ENCODE measurements around the gene PDS5B.

Gene PDS5B

DNA sequence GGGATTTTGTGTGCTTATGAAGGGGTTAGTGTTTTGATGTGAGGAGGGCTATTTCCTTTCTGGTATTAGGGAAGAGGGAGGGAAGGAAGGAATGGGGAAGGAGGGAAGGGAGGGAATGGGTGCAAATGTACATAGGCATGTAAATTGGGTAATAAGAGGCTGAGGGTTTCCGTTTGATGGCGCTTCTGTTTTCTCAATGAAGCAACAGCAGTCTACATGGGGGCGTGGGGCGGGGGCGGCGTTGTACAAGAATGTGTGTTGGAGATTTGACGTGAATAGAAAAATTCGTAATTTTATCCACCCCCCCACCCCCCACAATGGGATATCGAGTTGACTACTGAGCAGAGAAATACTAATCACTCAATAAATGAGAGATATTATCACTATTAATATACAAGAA lies 52.5 kb downstream of the PDS5B start:
- DNase-seq, result no peak
- intact Hi-C loops (cut with DNase I), result loop anchor here (2.0 kb wide), 1 partner anchor 52 kb away; the partner anchor contains the start of gene PDS5B

DNA sequence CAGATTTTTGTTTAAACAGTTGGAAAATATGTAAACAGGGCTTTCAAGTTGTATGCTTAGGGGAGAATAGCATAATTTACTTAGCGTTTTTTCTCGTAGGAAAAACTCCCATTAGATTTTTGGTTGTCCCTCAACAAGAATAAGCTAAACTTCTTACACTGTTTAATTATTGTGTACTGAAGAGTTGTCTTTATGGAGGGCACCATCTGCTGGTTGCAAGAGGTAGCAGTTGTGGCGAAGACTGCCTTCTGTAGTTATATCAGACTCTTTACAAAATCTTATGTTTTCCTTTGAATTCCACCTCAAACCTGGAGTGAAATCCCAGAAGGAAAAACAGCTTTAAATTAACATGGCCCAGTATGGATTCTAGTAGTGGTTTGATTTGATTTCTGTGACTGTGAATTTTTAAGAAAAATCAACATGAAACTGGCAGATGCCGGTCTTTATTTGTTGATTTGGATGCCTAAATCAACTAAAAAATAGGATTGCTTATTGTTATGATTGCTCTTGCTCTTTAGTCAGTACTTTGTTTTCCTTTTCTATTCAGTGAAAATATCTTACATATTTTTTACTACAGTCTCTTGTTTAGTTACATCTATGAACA lies 53.4 kb downstream of the PDS5B start:
- peak in 41 of 42 donors; percentile 16 to 89 (median 70) for DNase-seq
- intact Hi-C loops (cut with DNase I), result loop anchor here (2.0 kb wide), 1 partner anchor 53 kb away; the partner anchor contains the start of gene PDS5B

DNA sequence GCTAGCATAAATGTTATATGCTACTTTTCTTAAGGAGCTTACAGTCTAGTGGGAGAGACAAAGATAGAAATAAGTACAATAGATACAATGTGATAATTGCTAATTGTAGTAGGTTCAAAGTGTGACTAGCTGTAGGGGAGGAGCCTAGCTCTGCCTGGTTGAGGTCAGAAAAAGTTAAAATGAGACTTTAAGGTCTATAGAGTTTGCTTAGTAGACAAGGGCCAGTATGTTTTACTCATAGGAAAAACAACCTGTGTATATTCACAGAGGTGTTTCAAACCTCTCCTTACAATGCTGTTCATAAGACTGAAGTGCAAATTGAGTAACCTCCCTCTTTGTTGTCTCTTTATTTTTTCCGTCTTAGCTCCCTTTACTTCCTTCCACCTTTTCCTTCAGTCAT lies 56.1 kb downstream of the PDS5B start:
- DNase-seq, result no peak
- intact Hi-C loops (cut with DNase I), result no loop called here

DNA sequence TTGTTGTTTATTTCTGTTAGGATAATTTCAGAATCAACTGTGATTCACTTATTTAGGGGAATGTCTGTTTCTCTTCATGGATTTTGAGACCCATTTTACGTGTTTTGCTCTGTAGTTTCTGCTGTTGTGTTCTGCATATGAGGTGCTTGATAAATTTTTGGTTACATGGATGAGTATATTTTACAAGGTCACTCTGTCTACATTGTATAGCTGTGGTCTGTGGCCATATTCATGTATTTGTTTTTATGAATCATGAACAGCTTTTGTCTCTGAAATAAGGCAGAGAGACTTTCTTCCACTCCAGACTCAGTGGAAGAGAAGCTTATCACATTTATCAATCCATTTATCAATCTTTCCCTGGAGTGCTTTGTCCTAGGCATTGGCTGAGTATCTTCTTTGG lies 56.6 kb downstream of the PDS5B start:
- intact Hi-C loops (cut with DNase I), result no loop called here
- no peak for DNase-seq

DNA sequence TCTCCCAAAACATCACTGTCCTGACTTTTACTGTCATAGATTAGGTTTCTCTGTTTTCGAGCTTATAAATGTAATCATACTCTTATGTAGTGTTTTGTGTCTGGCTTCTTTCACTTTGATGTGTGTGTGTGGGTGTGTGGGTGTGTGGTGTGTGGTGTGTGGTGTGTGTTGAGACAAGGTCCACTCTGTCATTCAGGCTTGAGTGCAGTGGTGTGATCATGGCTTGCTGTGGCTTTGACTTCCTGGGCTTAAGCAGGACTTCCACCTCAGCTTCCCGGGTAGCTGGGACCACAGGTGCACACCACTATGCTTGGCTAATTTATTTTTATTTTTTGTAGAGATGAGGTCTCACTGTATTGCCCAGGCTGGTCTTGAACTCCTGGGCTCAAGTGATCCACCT lies 59.6 kb downstream of the PDS5B start:
- DNase-seq, result no peak
- intact Hi-C loops (cut with DNase I), result no loop called here

DNA sequence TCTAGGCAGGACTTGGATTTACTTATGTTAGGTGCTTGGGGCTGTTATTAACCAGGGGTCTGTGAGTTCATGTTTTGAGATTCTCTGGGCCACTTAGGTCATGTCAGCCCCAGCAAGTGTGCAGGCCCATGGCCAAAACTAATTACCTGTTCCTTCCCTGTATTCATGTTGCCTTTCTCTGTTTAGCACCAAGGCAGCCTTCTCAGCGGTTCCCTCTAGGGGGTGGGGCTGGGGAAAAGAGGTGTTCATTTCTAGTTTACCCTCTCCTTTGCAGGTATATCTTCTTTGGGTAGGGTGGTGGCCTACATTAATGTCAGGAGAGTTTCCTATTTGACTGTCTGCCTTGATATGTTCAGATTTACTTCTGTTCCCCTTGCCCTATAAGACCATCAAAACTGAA lies 61.7 kb downstream of the PDS5B start:
- intact Hi-C loops (cut with DNase I), result no loop called here
- no peak for DNase-seq

DNA sequence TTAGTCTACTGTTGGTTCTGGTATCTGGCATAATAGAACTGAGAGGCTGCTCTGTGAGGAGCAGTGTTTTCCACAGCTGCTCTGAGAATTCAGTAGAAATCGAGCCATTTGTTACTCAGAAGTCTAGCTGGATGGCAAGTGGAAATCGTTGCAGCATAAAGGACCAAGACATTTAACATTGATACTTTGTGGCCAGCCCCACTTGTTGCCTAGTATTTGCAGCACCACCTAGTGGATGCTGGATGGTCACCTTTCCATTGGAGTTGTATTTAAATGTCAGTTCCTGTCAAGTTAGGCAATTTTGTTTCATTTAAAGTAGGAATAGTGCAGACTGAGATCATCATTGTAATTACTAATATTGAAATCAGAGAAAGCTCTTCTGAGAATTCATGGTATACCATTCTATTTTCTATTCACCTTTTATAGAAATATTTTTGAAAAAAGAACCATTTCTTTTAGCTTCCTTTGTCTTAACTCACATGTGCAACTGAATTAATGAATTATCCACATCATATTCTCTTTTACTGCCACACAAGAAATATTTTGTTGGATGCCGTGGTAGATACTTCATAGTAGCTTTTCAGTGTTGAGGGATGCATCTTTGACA lies 64.6 kb downstream of the PDS5B start:
- DNase-seq, result peak in 33 of 42 donors; percentile 8 to 84 (median 53)
- intact Hi-C loops (cut with DNase I), result no loop called here

DNA sequence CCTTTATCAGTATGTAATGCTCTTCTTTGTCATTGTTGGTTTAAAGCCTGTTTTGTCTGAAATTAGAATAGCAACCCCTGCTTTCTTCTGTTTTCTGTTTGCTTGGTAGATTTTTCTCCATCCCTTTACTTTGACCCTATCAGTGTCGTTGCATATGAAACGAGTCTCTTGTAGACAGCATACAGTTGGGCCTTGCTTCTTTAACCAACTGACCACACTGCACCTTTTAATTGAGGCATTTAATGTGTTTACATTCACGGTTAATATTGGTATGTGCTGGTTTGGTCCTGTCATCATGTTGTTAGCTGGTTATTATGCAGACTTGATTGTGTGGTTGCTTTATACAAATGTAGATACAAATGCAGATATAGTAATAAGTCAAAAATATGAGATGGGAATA lies 71.1 kb downstream of the PDS5B start:
- DNase-seq, result no peak
- intact Hi-C loops (cut with DNase I), result no loop called here

DNA sequence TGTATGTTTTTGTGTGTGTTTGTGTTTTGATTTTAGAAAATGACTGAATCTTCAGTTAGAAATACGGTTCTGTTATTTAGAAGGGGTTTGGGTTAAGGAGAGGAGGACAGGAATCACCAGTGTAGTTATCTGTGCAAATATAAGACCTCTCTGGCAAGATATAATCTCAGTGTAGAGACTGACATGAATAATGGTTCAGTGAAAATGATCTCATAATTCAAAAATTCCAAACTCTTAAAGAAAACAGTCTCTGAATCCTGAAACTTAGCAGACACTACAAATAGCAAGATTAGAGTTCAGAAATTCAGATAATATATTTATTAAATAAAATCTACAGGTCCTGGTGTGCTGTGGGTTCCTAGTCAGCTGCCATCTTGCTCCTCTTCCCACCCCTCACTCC lies 73.5 kb downstream of the PDS5B start:
- DNase-seq, result no peak
- intact Hi-C loops (cut with DNase I), result no loop called here

DNA sequence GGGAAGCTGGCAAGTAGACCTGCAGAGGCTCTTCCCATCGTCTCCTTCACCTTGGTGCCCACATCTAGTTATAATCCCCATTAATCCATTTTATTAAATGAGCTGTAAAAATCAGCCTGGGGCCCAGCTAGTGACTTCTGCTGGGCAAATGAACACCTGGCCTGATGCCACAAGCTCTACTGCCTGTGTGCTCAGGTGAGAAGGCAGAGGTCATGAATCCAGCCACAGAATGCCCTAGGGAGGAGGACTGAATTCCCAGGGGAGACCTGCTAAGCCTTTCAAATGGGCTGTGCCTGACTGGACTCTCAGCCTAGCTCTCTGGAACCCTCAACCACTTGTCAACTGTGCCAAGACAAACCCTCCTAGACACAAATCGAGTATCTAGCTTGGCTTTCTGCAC lies 74.0 kb downstream of the PDS5B start:
- no peak for DNase-seq
- intact Hi-C loops (cut with DNase I), result no loop called here

DNA sequence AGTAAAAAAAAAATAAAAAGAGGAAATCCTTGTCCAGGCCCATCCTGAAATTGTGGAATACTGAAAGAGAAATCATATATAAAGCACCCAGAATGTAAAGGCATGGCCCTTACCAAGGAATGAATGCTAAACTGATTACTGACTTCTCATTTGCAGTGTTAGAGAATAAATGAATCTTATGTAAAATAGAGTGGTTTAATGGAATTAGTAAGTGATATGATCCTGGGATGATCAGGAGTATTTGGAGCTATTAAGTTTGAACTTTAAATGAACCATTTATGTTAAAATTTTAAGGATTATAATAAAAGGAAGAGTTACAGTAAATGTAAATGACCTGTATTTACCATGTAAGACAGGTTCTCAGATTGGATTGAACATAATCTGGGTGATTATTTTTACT lies 75.4 kb downstream of the PDS5B start:
- intact Hi-C loops (cut with DNase I), result no loop called here
- no peak for DNase-seq

DNA sequence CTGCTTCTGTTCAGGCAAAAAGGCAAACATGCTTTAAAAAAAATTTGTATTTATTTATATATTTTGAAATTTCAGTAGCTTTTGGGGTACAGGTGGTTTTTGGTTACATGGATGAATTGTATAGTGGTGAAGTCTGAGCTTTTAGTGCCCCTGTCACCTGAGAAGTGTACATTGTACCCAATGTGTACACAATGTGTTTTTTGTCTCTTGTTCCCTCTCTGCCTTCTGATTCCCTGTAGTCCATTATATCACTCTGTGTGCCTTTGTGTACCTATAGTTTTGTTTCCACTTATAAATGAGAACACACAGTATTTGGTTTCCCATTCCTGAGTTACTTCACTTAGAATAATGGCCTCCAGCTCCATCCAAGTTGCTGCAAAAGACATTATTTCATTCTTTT lies 77.4 kb downstream of the PDS5B start:
- intact Hi-C loops (cut with DNase I), result no loop called here
- no peak for DNase-seq

DNA sequence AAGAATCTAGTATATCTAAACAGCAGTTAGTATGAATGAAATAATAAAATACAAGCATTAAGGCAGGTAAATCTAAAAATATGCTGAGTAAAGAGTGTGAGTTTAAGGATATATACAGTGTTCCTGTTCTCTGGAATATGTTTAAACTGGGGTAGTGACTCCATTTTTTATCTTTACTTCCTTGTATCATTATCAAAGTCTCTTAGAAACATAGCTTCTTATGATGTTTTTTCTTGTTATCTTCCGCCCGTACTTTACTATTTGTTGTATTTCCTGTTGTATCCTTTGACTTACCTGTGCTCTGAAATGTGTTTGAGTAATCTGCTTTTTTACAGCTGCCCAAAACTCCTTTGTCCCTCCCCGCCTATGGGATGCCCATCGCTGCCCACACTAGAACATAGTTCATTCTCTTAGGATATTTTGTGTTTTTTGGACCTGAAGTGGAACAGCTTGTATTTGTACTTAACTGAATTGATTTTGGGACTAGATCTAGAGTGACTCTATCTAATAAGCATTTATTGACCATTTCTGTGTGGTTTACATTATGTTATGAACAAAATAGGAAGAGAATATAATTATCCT lies 80.8 kb downstream of the PDS5B start:
- no peak for DNase-seq
- intact Hi-C loops (cut with DNase I), result no loop called here

DNA sequence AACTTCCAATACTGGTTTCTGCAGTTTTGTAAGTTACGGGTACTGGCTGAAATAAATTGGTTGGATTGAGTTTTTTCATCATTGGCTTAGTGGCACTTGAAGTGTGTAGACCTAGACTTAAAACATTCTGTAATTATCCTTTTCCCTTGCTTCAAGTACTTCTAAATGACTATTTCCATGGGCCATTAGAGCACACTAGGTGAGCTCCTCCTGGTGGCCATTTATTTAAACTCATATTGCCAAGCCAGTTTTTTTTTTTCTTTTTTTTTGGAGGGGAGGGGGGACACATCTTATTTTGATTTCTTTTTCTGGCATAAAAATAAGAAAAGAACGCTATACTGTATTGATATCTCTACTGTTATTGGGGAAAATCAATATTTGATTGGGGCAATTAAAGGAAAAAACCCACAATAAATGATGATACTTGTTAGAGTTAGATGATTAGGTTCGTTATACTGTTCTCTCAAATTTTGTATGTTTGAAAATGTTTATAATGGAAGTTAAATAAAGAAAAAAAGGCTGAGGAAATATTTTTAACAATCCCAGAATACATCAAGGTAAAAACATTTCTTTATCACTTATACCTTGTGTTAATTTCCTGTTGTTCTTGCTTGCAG lies 82.9 kb downstream of the PDS5B start:
- DNase-seq, result no peak
- intact Hi-C loops (cut with DNase I), result no loop called here

DNA sequence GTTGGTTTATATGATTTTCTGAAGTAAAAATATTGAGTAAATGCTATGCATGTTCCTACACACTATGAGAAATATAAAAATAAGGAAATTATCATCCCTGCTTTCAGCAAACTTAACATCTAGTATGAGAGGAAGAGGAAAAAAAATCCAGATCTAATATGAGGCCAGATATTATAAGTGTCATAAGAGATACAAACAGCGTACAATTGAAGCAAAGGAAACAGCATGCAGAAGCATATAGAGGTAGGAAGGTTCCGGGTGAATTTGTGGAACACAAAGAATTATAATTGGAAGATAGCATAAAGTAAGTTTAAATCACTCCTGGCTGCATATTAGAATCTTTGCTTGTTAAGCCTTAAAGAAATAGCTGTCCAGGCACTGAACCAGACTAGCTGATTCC lies 88.3 kb downstream of the PDS5B start:
- intact Hi-C loops (cut with DNase I), result no loop called here
- no peak for DNase-seq

DNA sequence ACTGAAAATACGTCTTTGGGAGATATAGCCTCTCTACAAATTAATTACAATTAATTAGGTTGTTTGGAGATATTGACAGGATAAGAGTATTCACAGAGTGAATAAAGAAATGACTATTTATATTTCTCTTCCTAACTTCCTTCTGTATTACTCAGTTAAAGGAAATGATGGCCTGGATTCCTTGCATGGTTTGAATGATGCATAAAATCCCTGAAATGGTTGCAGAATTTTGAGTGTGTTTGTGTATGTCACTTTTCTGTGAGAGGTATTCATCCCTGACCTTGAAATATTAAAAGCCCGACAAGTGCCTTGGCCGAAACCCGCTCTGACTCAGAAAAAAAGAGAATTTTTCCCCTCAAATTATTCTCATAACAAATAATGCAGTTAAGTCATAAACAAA lies 90.0 kb downstream of the PDS5B start:
- DNase-seq, result no peak
- intact Hi-C loops (cut with DNase I), result no loop called here

DNA sequence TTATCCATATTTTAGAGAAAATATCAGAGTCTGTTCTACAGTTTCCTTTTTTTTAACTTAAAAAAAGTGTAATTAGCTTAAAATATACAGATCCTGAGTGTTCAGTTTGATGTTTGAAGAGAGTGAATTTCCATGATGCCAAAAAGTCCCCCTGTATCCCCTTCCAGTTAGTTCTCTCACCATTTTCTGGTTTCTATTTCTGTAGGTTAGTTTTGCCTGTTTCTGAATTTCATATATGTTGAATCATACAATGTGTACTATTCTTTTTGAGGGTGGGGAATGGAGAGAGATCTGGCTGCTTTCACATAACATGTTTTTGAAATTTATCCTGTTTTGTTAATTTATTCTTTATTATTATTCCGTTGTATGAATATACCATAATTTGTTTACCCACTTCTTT lies 95.9 kb downstream of the PDS5B start:
- intact Hi-C loops (cut with DNase I), result no loop called here
- DNase-seq, result no peak

DNA sequence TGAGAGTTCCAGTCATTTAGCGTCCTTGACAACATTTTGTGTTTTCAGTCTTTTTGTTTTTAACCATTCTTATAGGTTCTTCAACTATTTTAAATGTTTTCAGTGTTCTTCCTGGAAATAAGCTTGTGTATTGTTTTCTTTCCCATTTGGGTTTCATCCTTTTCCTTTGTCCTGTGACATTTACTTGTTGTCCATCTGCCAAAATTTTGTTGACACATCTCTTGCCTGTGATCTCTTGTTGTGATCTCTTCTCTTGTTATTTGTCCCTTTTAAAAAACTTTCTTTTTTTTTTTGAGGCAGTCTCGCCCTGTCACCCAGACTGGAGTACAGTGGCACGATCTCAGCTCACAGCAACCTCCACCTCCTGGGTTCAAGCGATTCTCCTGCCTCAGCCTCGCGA lies 96.5 kb downstream of the PDS5B start:
- intact Hi-C loops (cut with DNase I), result no loop called here
- no peak for DNase-seq

DNA sequence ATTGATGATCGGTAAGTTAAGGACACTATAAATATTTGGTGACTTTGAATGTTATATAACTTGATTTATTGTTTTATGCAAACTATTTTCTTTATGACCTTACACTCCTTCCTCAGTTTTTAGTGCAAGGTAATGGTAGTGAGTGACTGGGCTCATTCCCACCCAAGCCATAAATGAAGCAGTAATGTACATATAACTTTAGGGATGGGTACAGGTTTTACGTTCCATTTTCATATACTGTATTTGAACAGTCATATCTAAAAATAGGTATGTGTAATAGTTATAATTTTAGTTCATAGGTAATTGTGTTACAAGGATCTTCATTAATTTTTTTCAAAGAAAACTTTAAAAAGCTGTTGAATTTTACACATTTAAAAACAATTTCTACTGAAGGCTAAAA lies 101.0 kb downstream of the PDS5B start:
- intact Hi-C loops (cut with DNase I), result no loop called here
- DNase-seq, result no peak

DNA sequence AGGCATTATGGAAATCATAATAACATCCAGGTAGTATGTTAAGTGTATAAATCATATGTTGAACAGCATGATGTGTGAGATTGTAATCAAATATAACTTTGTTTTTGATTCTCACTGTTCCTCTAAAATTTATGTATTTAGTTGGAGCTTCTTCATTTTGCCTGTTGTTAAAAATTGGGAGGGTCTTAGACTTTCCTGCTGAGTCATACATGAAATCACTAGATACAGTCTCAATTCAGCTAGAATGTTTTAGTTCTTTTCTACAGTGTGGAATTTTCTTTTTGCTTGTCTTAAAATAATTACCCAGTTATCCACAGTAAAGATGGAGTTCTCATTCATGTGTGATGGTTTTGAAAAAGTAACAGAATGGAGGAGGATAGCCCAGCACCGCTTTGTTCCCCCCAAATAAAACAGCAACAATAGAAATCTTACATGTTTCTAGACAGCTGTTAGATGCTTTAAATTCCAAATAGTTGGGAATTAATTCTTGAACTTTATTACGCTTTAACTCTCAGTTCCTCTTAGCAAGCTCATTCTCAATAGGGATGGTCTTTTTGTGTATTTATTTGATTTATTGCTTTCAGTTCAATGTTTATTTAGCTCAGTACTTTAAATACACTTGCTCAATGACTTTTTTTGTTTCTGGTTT lies 109.5 kb downstream of the PDS5B start:
- no peak for DNase-seq
- intact Hi-C loops (cut with DNase I), result no loop called here

Measured in head of caudate nucleus (tissue), 42 donors.